BE2C (cell line): Measurements from ENCODE around the gene GPRIN3.

Source experiments
- DNase-seq: peaks from one replicate; pipeline ENCODE4 v3.0.0-alpha.2; 2020
- H3K27me3 ChIP-seq: fragments of 250-450 bp; sonication (Bioruptor Pico); 2 replicates; pipeline ENCODE4 v1.5.1; 2020; ENCODE audit warnings: mild to moderate bottlenecking
- H3K36me3 ChIP-seq: fragments of 250-450 bp; sonication (Bioruptor Pico); 2 replicates; pipeline ENCODE4 v1.5.1; 2020; ENCODE audit warnings: mild to moderate bottlenecking
- H3K4me1 ChIP-seq: fragments of 250-450 bp; sonication (Bioruptor Pico); 2 replicates; pipeline ENCODE4 v1.5.1; 2020
- H3K4me3 ChIP-seq: 2 replicates; pipeline ENCODE4 v1.5.1; 2011; ENCODE audit warnings: low read depth, low read length
- H3K9me3 ChIP-seq: fragments of 250-450 bp; sonication (Bioruptor Pico); 2 replicates; pipeline ENCODE4 v1.5.1; 2020
- CTCF ChIP-seq: IDR thresholded peaks from 2 replicates; pipeline ENCODE4 v1.5.1; 2012; ENCODE audit warnings: mild to moderate bottlenecking, low read depth, low read length

The GPRIN3 gene

GRCh38 chr4:89347363-89348025 is 39.9 kb upstream of the GPRIN3 start:
- peaks cover 6% of the 10 kb centered on the region; the same call in 1 of the 2 replicates for H3K27me3 ChIP-seq
- H3K4me1 ChIP-seq: no peaks in the 10 kb centered on the region
- H3K36me3 ChIP-seq: no peaks in the 10 kb centered on the region
- no peak overlapping the region for H3K4me3 ChIP-seq
- TF ChIP-seq CTCF: no peak
- H3K9me3 ChIP-seq: no peaks in the 10 kb centered on the region
- DNase-seq: no peak

- Histone ChIP-seq H3K4me3 (no peak overlapping the region), H3K36me3 (no peaks in the 10 kb centered on the region), H3K4me1 (no peaks in the 10 kb centered on the region), H3K9me3 (no peaks in the 10 kb centered on the region), H3K27me3 (peaks cover 6% of the 10 kb centered on the region; the same call in 1 of the 2 replicates)
- TF ChIP-seq CTCF: no peak
- no peak for DNase-seq
Observed at GRCh38 chr4:89344571-89344970, 37.0 kb upstream of the GPRIN3 start.

GRCh38 chr4:89338206-89338605 is 30.6 kb upstream of the GPRIN3 start:
- Histone ChIP-seq H3K4me3 (no peak overlapping the region), H3K4me1 (no peaks in the 10 kb centered on the region), H3K27me3 (peaks cover 4% of the 10 kb centered on the region; the same call in 1 of the 2 replicates), H3K9me3 (no peaks in the 10 kb centered on the region; the same call in 1 of the 2 replicates), H3K36me3 (no peaks in the 10 kb centered on the region)
- no peak for TF ChIP-seq CTCF
- DNase-seq: no peak

- DNase-seq: no peak
- H3K36me3 ChIP-seq: no peaks in the 10 kb centered on the region
- no peak for TF ChIP-seq CTCF
- no peaks in the 10 kb centered on the region; the same call in 1 of the 2 replicates for H3K9me3 ChIP-seq
- H3K27me3 ChIP-seq: peaks cover 4% of the 10 kb centered on the region; the same call in 1 of the 2 replicates
- no peak overlapping the region for H3K4me3 ChIP-seq
- H3K4me1 ChIP-seq: no peaks in the 10 kb centered on the region
Observed at GRCh38 chr4:89337681-89338080, 30.1 kb upstream of the GPRIN3 start.

GRCh38 chr4:89336818-89337420 is 29.3 kb upstream of the GPRIN3 start:
- no peak for DNase-seq
- H3K4me1 ChIP-seq: no peaks in the 10 kb centered on the region
- TF ChIP-seq CTCF: no peak
- H3K4me3 ChIP-seq: no peak overlapping the region
- no peaks in the 10 kb centered on the region for H3K36me3 ChIP-seq
- H3K9me3 ChIP-seq: no peaks in the 10 kb centered on the region; the same call in 1 of the 2 replicates
- H3K27me3 ChIP-seq: peaks cover 4% of the 10 kb centered on the region; the same call in 1 of the 2 replicates

GRCh38 chr4:89334830-89335229 is 27.2 kb upstream of the GPRIN3 start:
- Histone ChIP-seq H3K9me3 (no peaks in the 10 kb centered on the region; the same call in 1 of the 2 replicates), H3K36me3 (no peaks in the 10 kb centered on the region), H3K4me1 (no peaks in the 10 kb centered on the region), H3K4me3 (no peak overlapping the region), H3K27me3 (peaks cover 4% of the 10 kb centered on the region; the same call in 1 of the 2 replicates)
- TF ChIP-seq CTCF: no peak
- no peak for DNase-seq
